ENCODE measurements around the gene PCSK4. TPM values are rescaled to one million over a fixed set of nuclear protein-coding genes. Genes with fewer than 3 reads are reported as not detected.
A peak's percentile ranks its signal among the peaks of the same experiment; 100 is the strongest.

Gene PCSK4
- total RNA-seq, 3 donors from 2014 or later = 0.46 to 0.50 (median 0.49) TPM

DNA sequence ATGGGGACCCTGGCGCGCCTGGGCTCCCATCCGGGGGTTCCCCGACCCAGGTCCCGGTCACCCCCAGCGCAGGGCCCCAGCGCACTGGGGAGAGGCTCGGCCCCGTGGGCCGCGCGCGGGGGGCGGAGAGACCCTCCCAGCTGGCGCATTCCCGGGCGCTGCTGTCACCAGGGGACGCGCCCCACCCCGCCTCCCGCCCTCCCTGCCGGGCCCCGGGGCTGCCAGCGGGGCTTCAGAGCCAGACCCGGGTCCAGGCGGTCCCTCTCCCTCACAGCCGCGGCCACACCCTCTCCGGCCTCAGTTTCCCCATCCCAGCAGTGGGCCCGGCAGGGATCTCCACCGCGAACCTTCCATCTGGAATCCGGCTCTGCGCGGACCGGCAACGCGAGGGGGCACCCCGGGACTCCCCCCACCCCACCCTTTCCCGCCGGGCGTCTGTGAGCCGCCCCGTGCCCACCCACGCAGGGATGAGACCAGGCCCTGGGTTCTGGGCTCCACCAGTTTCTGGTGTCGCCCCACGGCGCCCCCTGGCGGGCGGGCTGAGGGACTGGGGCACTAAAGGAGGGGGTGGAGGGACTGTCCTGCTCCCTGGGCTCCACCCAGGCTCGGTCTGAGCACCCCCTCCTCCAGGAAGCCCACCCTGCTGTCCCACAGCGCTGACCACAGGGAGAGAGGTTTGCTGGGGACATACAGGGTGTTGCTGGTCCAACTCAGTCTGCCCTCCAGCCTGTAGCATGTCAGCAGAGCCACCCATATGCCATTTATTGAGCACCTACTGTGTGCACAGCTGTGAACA is 23.5 kb upstream of the PCSK4 start:
- no peaks in the 10 kb centered on the region for H3K36me3 Mint-ChIP-seq (ENCODE audit: insufficient read depth)

DNA sequence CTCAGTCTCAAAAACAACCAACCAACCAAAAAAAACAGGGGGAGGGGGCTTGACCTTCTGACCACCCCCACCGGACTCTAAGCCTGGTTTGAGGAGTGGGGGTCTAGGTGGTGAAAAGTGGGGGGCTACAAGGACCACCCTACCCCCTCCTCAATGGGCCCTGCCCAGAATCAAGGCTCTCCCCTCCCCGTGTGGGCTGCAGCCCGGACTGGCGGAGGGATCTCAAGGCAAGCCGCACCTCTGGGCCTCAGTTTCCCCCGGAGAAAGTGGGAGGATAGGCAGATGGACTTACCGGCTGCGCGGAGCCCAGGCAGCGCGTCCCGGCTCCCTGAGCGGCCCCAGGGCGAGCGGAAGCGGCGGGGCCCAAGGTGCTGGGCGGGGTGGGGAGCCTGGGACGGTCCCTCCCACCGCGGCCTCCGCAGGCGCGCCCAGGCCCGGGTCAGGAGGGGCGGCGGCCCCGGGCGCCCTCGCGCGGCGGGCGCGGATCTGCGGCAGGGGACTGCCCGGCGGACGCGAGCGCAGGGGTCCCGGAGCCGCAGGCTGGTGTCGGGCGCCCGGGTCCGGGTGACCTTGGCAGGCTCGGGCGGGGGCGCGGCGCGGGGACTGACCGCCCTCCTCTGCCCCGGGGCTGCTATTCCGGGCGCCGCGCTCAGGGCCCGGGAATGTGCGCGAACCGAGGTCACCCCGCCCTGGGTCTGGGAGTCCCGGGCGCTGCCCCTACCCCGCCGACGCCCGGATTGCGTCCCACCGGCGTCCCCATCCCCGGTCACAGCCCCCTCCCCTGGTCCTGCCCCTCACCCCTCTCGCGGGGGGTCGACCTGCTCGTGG is 22.7 kb upstream of the PCSK4 start, which contains the start of gene ADAMTSL5:
TSS of gene ADAMTSL5 (minus strand) at position 349 of the 828 bp plus-strand sequence. CDS start 2,076 bp downstream, outside the sequence.
- Mint-ChIP-seq H3K4me1 (ENCODE audit: low read depth) (peaks cover 8% of the 10 kb centered on the region), H3K36me3 (ENCODE audit: insufficient read depth) (no peaks in the 10 kb centered on the region), H3K4me3 (peak within 1 kb of the TSS; percentile 70), H3K9me3 (no peaks in the 10 kb centered on the region), H3K27me3 (ENCODE audit: low read depth) (peaks cover 8% of the 10 kb centered on the region)
- peak; percentile 85 for ATAC-seq
- DNase-seq = peak; percentile 51

More for the DNA sequence above, 23.5 kb upstream of the PCSK4 start:
- peaks cover 10% of the 10 kb centered on the region for H3K27me3 Mint-ChIP-seq (ENCODE audit: low read depth)
- H3K4me1 Mint-ChIP-seq (ENCODE audit: low read depth) = peaks cover 6% of the 10 kb centered on the region
- ATAC-seq (peak; percentile 49 to 51), DNase-seq (peak; percentile 65)
- peak overlapping the region; percentile 6 for H3K4me3 Mint-ChIP-seq
- H3K9me3 Mint-ChIP-seq = no peaks in the 10 kb centered on the region

DNA sequence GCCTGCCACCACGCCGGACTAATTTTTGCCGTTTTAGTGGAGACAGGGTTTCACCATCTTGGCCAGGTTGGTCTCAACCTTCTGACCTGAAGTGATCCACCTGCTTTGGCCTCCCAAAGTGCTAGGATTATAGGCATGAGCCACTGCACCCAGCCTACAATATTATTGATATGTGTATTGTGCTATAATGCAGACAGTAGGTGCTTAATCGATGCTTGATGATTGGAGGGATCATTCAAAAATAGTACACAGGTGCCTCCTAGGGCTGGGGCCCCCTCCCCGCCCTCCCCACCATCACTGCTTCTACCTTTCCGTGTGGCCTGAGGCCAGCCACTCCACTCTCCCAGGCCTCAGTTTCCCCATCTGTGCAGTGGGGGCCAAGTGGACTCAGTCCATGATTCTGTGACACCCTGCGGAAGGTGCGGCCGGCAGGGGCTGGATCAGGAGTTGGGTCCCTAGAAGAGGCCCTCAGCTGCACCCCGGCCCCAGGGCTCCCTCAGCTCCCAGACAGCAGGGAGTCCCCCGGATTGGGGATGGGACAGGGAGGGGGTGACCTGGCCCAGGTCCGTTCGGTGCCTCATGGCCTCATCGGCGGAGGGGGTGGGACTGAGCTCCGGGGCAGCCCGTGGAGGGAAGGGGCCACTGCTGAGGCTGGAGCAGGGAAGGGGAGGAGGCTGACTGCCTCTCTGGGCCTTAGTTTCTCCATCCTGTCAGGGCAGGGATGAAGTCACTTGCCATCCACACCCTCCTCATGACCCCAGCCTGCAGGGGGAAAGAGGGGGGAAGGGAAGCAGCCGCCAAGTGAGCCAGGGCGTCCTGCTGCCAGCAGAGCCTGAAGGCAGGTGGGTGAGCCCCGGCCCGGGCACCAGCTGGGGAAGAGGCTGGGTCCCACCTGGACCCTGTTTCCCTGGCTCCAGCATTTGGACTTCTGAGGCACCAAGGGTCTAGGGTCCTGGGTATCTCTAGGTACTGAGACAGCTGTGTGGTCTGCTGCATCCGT is 21.5 kb upstream of the PCSK4 start:
- H3K4me3 Mint-ChIP-seq = peak overlapping the region; percentile 70
- H3K36me3 Mint-ChIP-seq (ENCODE audit: insufficient read depth) = no peaks in the 10 kb centered on the region
- DNase-seq (no peak), ATAC-seq (no peak)
- no peaks in the 10 kb centered on the region for H3K9me3 Mint-ChIP-seq
- peaks cover 8% of the 10 kb centered on the region for H3K27me3 Mint-ChIP-seq (ENCODE audit: low read depth)
- peaks cover 15% of the 10 kb centered on the region for H3K4me1 Mint-ChIP-seq (ENCODE audit: low read depth)

DNA sequence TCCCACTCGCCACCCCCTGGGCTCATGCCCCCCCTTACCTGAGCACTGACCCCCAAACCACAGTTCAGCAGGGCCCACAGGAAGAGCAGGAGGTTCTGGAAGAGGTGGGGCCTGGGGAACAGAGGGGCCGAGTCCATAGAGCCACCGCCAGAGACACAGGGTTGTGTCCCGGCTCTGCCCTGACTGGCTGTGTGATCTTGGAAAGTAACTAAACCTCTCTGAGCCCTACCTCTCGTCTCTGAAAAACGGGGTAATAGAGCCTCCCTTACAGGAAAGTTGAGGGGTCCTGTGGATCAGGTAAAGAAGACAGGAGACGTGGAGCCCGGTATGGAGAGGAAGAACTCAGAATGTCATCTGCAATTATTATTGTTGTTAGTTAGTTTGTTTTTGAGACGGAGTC is 20.7 kb upstream of the PCSK4 start:
- no peak for ATAC-seq
- Mint-ChIP-seq H3K9me3 (no peaks in the 10 kb centered on the region), H3K27me3 (ENCODE audit: low read depth) (peaks cover 5% of the 10 kb centered on the region), H3K4me3 (no peak overlapping the region), H3K4me1 (ENCODE audit: low read depth) (peaks cover 15% of the 10 kb centered on the region), H3K36me3 (ENCODE audit: insufficient read depth) (no peaks in the 10 kb centered on the region)
- DNase-seq = no peak

DNA sequence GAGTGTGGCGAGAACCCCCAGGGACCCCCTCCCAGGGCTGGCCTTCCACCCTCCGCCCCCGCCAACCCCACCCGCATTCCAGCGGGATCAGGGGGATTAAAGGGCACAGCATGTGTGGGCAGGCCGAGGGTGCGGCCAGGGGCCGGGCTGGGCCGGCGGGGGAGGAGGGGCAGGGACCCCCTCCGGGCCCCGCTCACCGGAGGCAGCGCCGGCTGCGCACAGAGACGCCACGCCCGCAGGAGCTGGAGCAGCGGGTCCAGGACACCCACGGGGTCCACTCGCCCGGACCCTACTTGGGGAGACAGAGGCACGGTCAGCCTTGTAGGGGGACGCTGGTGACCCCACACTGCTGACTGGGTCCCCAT is 20.3 kb upstream of the PCSK4 start:
- Mint-ChIP-seq H3K4me3 (no peak overlapping the region), H3K9me3 (no peaks in the 10 kb centered on the region), H3K4me1 (ENCODE audit: low read depth) (peaks cover 15% of the 10 kb centered on the region), H3K36me3 (ENCODE audit: insufficient read depth) (no peaks in the 10 kb centered on the region), H3K27me3 (ENCODE audit: low read depth) (peaks cover 5% of the 10 kb centered on the region)
- ATAC-seq = no peak
- DNase-seq = no peak

DNA sequence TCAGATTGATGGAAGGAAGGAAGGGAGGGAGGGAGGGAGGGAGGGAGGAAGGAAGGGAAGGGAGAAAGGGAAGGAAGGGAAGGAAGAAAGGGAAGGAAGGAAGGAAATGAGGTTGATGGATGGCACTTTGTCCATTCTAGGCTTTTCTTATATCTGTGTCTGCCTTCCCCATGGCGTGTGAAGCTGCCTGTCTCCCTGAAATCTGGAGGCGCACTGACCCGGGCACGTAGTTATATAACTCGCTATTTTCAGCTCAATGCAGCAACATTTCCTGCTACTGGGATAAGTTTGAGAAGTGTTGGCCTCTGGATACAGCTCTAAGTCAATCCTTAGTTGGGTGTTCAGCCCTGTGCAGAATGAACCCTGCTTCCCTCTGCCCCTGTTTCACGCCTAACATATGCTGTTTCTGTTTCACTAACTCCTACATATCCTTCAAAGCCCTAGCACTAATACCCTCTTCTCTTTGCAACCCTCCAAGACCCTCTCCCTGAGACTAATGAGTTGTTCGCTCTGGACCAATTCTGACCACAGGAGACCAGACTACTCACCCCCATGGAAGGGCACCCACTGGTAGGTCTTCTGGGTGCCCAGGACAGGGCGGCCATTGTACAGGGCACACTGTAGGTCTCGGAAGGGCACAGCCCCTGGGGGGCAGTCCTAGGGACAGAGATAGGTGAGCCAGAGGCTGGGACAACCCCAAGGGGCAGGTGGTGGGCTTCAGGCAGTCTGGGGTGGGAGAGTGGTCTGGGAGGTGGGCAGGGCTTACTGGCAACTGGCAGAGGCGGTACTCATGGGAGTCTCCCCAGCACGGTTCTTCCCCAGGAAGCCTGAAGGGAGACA is 19.7 kb upstream of the PCSK4 start:
- Mint-ChIP-seq H3K27me3 (ENCODE audit: low read depth) (peaks cover 5% of the 10 kb centered on the region), H3K36me3 (ENCODE audit: insufficient read depth) (no peaks in the 10 kb centered on the region), H3K4me3 (no peak overlapping the region), H3K9me3 (no peaks in the 10 kb centered on the region), H3K4me1 (ENCODE audit: low read depth) (peaks cover 15% of the 10 kb centered on the region)
- ATAC-seq (no peak), DNase-seq (no peak)

DNA sequence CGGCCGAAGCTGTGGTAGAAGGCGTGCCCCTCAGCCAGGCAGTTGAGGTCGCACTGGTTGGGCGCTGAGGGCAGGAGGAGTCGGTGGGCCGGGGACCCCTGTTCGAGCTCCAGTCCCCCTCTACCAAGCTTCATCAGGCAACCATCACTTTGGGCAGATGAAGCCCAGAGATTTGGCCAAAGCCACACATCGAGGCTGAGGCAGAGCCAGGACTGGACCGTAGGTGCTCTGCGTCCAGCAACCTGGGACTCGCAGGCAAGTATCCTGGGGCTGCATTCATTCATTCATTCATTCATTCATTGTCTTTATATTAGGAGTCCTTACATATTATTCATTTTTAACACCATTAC is 18.3 kb upstream of the PCSK4 start:
- H3K4me3 Mint-ChIP-seq = no peak overlapping the region
- no peak for DNase-seq
- peaks cover 6% of the 10 kb centered on the region for H3K27me3 Mint-ChIP-seq (ENCODE audit: low read depth)
- H3K4me1 Mint-ChIP-seq (ENCODE audit: low read depth) = peaks cover 15% of the 10 kb centered on the region
- ATAC-seq = no peak
- H3K36me3 Mint-ChIP-seq (ENCODE audit: insufficient read depth) = no peaks in the 10 kb centered on the region
- H3K9me3 Mint-ChIP-seq = no peaks in the 10 kb centered on the region

DNA sequence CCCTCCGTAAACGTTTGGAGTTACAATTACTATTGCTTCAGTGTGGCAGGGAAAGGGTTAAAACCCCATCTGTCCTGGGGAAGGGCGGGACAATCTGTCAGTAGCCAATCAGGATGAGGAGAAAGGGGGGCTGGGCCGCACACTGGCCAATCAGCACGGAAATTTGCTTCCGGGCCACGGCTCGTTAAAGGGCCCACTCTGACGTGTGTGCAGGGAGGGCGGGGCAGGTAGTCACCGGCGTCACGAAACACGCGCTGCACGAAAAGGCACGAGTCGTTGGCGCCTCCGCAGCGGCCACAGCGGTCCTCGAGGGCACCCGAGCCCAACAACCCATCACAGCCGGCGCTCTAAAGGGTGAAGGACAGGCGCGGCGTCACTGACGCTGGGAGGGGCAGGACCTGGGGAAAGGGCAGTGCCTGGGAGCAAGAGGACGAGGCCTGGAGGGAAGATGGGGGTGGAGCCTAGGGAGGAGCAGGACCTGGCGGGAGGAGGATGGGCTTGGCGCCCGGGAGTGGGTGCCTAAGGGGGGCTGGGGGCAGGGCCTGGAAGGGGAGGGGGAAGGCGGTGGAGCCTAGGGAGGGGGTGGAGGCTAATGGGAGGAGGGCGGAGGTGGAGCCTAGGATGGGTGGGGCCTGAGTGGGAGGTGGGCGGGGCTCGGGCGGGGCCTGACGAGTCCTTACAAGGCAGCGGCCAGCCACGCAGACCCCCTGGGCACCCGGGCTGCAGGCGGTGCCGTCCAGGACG is 17.8 kb upstream of the PCSK4 start:
- no peaks in the 10 kb centered on the region for H3K9me3 Mint-ChIP-seq
- peaks cover 15% of the 10 kb centered on the region for H3K4me1 Mint-ChIP-seq (ENCODE audit: low read depth)
- peak overlapping the region; percentile 84 for H3K4me3 Mint-ChIP-seq
- ATAC-seq (peak; percentile 92), DNase-seq (peak; percentile 89)
- H3K36me3 Mint-ChIP-seq (ENCODE audit: insufficient read depth) = no peaks in the 10 kb centered on the region
- peaks cover 6% of the 10 kb centered on the region for H3K27me3 Mint-ChIP-seq (ENCODE audit: low read depth)

DNA sequence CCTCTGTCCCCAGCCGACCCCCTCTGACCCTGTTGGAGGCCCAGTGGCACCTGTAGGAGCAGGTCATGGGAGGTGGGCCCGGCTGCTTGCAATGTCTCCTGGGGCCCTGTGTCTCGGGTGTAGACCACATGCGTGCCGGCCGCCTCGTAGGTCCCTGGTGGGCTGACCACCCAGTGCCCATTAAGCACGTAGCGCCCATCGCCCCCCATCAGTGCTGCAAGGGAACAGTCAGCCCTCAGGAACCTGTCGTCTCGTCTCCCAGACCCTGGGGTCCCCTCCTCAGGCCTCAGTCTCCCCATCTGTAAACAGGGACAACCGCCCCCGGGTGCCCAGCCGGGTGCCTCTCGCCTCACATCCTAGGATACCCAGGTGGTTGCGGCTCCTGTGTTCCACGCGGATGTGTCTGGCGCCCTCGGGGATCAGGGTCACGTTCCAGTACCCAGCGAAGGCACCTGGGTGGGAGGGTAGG is 17.1 kb upstream of the PCSK4 start:
- H3K4me1 Mint-ChIP-seq (ENCODE audit: low read depth) = peaks cover 15% of the 10 kb centered on the region
- peaks cover 6% of the 10 kb centered on the region for H3K27me3 Mint-ChIP-seq (ENCODE audit: low read depth)
- H3K4me3 Mint-ChIP-seq = no peak overlapping the region
- no peaks in the 10 kb centered on the region for H3K36me3 Mint-ChIP-seq (ENCODE audit: insufficient read depth)
- ATAC-seq = no peak
- H3K9me3 Mint-ChIP-seq = no peaks in the 10 kb centered on the region
- no peak for DNase-seq

DNA sequence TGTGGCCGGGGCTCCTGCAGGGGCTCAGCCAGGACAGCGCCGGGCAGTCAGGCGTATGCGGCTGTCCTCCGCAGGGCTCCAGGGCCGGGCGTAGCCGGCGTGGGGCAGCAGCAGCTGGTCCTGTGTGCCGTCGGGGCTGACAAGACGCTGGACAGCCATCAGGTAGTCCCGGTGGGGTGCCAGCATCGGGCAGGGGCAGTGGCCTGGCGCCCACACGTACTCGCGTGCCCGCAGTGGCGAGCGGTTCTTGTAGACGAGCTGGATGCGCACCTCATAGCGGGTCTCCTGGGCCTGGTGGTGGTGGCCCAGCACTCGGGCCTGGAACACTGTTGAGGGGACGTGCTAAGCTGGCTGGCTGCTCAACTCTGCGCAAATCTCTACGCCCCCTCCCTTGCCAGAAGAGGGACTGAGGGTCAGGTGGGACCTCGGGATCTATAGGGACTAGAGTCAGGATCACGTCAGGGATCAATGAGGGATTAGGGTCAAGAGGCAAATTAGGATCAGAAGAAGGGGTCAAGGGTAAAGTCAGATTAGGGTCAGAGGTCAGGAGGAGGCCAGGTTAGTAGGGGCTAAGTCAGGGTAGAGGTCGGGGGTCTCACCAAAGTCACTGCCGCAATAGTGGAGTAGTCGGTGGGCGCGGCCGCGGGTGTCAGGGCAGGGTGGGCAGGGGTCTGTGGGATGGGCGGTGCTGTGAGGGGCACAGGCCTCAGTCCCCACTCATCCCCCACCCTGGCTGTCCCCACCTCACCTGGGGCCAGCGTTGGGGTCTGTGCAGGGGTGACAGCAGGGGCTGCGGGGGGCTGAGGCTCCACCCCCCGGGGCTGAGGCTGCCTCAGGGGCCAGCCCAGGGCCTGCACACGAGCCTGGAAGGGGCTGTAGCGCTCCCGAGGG is 16.1 kb upstream of the PCSK4 start:
- Mint-ChIP-seq H3K36me3 (ENCODE audit: insufficient read depth) (no peaks in the 10 kb centered on the region), H3K9me3 (no peaks in the 10 kb centered on the region), H3K27me3 (ENCODE audit: low read depth) (peaks cover 5% of the 10 kb centered on the region), H3K4me1 (ENCODE audit: low read depth) (peaks cover 14% of the 10 kb centered on the region), H3K4me3 (no peak overlapping the region)
- ATAC-seq (no peak), DNase-seq (no peak)

DNA sequence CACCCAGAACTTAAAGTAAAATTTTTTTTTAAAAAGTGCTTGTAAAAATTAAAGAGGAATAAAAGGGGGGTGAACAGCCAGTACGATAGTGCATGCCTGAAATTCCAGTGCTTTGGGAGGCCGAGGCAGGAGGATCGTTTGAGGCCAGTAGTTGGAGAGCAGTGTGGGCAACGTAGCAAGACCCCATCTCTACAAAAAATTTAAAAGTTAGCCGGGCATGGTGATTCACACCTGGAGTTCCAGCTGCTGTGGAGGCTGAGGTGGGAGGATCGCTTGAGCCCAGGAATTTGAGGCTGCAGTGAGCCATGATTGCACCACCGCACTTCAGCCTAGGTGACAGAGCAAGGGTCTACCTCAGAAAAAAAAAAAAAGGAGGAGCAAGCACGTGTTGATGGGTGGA is 14.9 kb upstream of the PCSK4 start:
- peaks cover 3% of the 10 kb centered on the region for H3K27me3 Mint-ChIP-seq (ENCODE audit: low read depth)
- H3K36me3 Mint-ChIP-seq (ENCODE audit: insufficient read depth) = no peaks in the 10 kb centered on the region
- no peak overlapping the region for H3K4me3 Mint-ChIP-seq
- peaks cover 12% of the 10 kb centered on the region for H3K4me1 Mint-ChIP-seq (ENCODE audit: low read depth)
- ATAC-seq (no peak), DNase-seq (no peak)
- H3K9me3 Mint-ChIP-seq = no peaks in the 10 kb centered on the region

All from activated T-cell treated with anti-CD3 and anti-CD28 coated beads, Interleukin-2, amount 50 U/mL, for 4 hours (primary cell).